Ovary (tissue), 3 donors: ENCODE data around the gene NECAB2.

Source experiments
- EP300 ChIP-seq: sonication (generic); formaldehyde crosslinking; IDR thresholded peaks from one replicate; pipeline ENCODE4 v1.6.1; 2017; ENCODE audit warnings: antibody characterized with exemption
- POLR2A ChIP-seq: fragments of 450-650 bp; IDR thresholded peaks from one replicate; pipeline ENCODE4 v1.6.1; 2017; ENCODE audit warnings: antibody characterized with exemption, mild to moderate bottlenecking, moderate library complexity
- TF ChIP-seq, protein P1 (sequence below), 3 donors: fragments of 450-650 bp in 2 of 3; fragments of 200-600 bp in 1 of 3; IDR thresholded peaks; one replicate each; pipeline versions ENCODE4 v1.5.1 to v1.8.0; 2016 to 2022; ENCODE audit warnings: antibody characterized with exemption in 3 of 3, mild to moderate bottlenecking in 1 of 3
- donor health status: DM: no; HTN: no; CAD: no.

DNA sequence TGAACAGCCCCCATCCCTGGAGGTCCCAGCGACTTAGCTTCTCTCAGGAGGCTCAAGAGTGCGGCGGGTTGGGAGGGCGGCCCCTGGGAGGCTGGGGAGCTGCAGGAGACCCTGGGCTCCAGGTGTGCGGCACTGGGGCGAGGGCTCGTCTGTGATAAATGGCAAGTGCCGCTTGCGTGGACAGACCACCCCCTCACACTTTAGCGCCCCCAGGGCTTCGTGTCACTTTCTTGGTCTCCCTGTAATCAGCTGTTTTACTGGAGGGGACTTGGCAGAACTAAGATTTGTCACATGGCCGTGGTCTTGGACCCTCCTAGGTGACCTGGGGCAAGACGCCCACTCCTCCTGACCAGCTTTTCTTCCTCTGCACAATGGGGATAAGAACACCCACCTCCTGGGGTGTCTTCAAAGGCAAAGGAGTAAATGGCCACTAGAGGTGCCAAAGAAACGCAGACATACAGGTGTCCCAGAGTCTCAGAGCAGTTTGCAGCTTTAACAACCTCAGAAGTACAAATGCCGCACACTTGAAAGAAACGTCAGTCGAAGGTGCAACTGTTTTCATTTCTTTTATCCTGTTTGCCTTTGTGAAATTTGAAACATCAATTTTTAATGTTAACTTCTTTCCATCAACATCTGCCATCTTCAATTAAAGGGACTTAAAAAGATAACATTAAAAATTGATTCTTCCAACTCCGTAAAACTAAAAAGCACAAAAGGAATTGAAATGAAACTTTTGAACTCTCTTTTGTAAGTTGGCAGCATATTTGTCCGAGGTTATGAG, 14.1 kb upstream of the NECAB2 start:
- TF ChIP-seq, protein P1, sequence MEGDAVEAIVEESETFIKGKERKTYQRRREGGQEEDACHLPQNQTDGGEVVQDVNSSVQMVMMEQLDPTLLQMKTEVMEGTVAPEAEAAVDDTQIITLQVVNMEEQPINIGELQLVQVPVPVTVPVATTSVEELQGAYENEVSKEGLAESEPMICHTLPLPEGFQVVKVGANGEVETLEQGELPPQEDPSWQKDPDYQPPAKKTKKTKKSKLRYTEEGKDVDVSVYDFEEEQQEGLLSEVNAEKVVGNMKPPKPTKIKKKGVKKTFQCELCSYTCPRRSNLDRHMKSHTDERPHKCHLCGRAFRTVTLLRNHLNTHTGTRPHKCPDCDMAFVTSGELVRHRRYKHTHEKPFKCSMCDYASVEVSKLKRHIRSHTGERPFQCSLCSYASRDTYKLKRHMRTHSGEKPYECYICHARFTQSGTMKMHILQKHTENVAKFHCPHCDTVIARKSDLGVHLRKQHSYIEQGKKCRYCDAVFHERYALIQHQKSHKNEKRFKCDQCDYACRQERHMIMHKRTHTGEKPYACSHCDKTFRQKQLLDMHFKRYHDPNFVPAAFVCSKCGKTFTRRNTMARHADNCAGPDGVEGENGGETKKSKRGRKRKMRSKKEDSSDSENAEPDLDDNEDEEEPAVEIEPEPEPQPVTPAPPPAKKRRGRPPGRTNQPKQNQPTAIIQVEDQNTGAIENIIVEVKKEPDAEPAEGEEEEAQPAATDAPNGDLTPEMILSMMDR (IDR thresholded peaks at IDR 0.05) = peak in 1 of 3 donors; percentile 29
- TF ChIP-seq POLR2A (no peak), EP300 (no peak)
